Brain microvascular endothelial cell (primary cell): Measurements from ENCODE around the gene PGLYRP2.

Experiments used
- DNase-seq: peaks from one replicate; pipeline ENCODE4 v3.0.0-alpha.2; 2020
- H3K27ac ChIP-seq: fragments of 250-450 bp; sonication (Bioruptor Pico); 2 replicates; pipeline ENCODE4 v1.5.1; 2020; ENCODE audit warnings: mild to moderate bottlenecking, moderate library complexity
- H3K27me3 ChIP-seq: fragments of 250-450 bp; sonication (Bioruptor Pico); replicated peaks from 2 replicates; pipeline ENCODE4 v1.5.1; 2020; ENCODE audit warnings: mild to moderate bottlenecking
- H3K36me3 ChIP-seq: fragments of 250-450 bp; sonication (Bioruptor Pico); replicated peaks from 2 replicates; pipeline ENCODE4 v1.5.1; 2020; ENCODE audit warnings: mild to moderate bottlenecking
- H3K4me3 ChIP-seq: 2 replicates; pipeline ENCODE4 v1.5.1; 2011; ENCODE audit warnings: low read depth, mild to moderate bottlenecking, control low read depth, low read length, moderate library complexity
- CTCF ChIP-seq: IDR thresholded peaks from 2 replicates; pipeline ENCODE4 v1.5.1; 2011; ENCODE audit warnings: low read depth, mild to moderate bottlenecking, moderate library complexity, low read length, control low read depth, inconsistent platforms; ENCODE audit errors: missing control alignments
- in situ Hi-C: cut with HindIII; loops from 2 replicates; pipeline ENCODE4 v1.10.0; 2017; ENCODE audit warnings: low sequenced_read_pairs, low pct_ligation_motif_present

Gene PGLYRP2

GRCh38 chr19:15453906-15454860 is 25.1 kb downstream of the PGLYRP2 start:
- peak; percentile 57 for TF ChIP-seq CTCF
- no peaks in the 10 kb centered on the region for H3K36me3 ChIP-seq
- H3K27ac ChIP-seq = no peak overlapping the region
- peaks cover 26% of the 10 kb centered on the region for H3K27me3 ChIP-seq
- H3K4me3 ChIP-seq = no peak overlapping the region
- in situ Hi-C loops = no loop called here
- no peak for DNase-seq

GRCh38 chr19:15453091-15453578 is 26.2 kb downstream of the PGLYRP2 start:
- in situ Hi-C loops = no loop called here
- peak; percentile 22 for TF ChIP-seq CTCF
- Histone ChIP-seq H3K4me3 (peak overlapping the region; percentile 49), H3K36me3 (no peaks in the 10 kb centered on the region), H3K27ac (no peak overlapping the region), H3K27me3 (peaks cover 22% of the 10 kb centered on the region)
- DNase-seq = no peak

- Histone ChIP-seq H3K27ac (no peak overlapping the region), H3K4me3 (peak overlapping the region; percentile 49), H3K27me3 (peaks cover 17% of the 10 kb centered on the region), H3K36me3 (no peaks in the 10 kb centered on the region)
- no peak for TF ChIP-seq CTCF
- in situ Hi-C loops = no loop called here
- peak; percentile 79 for DNase-seq
Measured at GRCh38 chr19:15452111-15453047, 26.9 kb downstream of the PGLYRP2 start.

GRCh38 chr19:15450528-15450890 is 28.8 kb downstream of the PGLYRP2 start:
- in situ Hi-C loops = no loop called here
- Histone ChIP-seq H3K27me3 (no peaks in the 10 kb centered on the region), H3K36me3 (no peaks in the 10 kb centered on the region), H3K4me3 (no peak overlapping the region), H3K27ac (no peak overlapping the region)
- no peak for TF ChIP-seq CTCF
- no peak for DNase-seq

- in situ Hi-C loops = no loop called here
- H3K36me3 ChIP-seq = no peaks in the 10 kb centered on the region
- H3K27me3 ChIP-seq = no peaks in the 10 kb centered on the region
- no peak for TF ChIP-seq CTCF
- peak; percentile 70 for DNase-seq
- peak within 1 kb of the TSS; percentile 66 for H3K4me3 ChIP-seq
- peak within 1 kb of the TSS; percentile 51 for H3K27ac ChIP-seq
Measured at GRCh38 chr19:15449620-15450527, 29.4 kb downstream of the PGLYRP2 start, which contains the start of gene WIZ. Gene WIZ, minus strand, starts transcription at chr19:15449956. Its CDS starts 1,649 bp downstream, at chr19:15448307.
